Measurements from ENCODE around the gene PTRHD1.
"Not testable (repeated sequence)": the region's sequence is repeated elsewhere in the genome, so short reads cannot be mapped to it uniquely, and the experiment has no call there.

PTRHD1 gene

GRCh38 chr2:24805811-24806660 lies 12.8 kb upstream of the PTRHD1 start:
- not testable (repeated sequence) for DNase-seq

DNA sequence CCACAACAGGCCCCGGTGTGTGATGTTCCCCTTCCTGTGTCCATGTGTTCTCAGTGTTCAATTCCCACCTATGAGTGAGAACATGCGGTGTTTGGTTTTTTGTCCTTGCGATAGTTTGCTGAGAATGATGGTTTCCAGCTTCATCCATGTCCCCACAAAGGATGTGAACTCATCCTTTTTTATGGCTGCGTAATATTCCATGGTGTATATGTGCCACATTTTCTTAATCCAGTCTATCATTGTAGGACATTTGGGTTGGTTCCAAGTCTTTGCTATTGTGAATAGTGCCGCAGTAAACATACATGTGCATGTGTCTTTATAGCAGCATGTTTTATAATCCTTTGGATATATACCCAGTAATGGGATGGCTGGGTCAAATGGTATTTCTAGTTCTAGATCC lies 7.3 kb upstream of the PTRHD1 start:
- not testable (repeated sequence) for DNase-seq

DNA sequence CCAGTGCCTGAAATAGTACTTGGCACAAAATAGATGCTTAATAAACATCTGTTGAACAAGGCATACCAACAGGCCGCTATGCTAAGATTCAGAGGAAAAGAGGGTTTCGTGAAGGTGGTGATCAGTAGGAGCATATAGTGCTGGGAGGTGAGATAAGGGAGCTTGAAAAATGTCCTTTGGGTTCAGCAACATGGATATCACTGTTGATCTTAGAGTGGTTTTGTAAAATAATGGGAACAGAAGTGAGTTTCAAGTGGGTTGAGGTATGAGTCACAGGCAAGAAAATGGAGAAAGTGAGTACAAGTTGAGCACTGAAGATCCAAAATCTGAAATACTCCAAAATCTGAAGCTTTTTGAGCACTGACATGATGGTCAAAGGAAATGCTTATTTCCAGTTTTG lies 4.5 kb upstream of the PTRHD1 start:
- DNase-seq, result no peak

DNA sequence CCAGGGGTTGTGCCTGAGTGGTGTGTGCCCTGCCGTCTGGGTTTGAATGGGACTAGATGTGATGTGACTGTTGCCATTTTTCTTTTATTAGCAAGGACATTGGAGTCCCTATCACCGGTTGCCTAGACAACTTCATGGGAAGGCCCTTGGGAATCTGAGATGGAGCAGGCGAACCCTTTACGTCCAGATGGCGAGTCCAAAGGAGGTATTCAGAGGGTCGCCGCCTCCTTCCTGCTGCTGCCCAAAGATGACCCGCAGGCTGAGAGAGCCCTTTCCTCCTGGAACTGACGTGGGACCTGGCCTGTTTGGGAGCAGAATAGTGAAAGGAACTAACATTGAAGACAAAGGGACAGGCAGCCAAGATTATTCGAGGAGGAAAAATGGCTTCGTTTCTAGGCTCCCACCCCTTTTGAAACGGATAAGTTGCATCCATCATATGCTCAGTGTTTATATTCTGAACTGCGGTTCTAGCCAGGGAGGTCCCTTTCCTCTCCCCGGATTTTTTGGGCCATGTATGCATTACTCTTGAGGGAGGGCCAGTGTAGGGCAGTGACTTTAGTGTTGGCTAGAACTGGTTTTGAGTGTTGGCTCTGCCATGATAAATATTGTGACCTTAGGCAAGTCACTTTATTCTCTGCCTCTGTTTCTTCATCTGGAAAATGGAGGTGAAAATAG lies 707 bp upstream of the PTRHD1 start:
- DNase-seq, result no peak

- DNase-seq, result no peak
Measured at GRCh38 chr2:24792542-24792873, 683 bp downstream of the PTRHD1 start.

DNA sequence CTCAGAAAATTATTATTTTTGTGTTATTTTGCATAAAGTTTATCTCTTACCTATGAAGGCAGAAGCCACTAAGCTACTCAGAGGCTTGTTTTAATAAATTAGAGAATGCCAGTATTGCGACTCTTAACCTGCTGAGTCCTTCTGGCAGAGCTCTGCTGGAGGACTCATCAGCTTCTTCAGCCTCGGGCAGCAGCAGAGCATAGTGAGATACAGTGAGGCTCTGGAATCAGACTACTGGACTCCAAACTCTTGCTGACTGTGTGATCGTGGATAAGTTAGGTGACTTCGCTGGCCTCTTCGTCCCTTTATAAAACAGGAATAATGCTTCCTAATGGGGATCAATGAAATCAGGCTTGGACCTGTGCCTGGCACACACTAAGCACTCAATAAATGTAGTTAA lies 1.7 kb downstream of the PTRHD1 start:
- DNase-seq, result no peak

DNA sequence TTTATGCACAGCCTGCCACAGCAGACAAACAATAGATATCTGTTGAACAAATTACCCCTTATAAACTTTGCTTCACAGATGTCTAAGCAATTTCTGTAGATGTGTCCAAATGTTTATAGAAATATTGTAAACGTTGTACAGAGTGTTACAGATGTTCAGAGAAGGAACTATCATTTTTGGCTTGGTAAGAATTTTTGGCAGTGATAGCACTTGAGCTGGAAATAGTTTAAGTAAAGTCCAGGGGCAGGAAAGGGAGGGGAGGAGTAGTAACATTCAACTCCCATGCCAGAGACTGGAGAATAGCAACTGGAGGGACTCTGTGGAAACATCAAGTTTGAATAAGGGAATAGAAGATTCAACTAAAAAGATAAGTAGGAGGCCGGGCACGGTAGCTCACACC lies 4.4 kb downstream of the PTRHD1 start:
- DNase-seq, result no peak

DNA sequence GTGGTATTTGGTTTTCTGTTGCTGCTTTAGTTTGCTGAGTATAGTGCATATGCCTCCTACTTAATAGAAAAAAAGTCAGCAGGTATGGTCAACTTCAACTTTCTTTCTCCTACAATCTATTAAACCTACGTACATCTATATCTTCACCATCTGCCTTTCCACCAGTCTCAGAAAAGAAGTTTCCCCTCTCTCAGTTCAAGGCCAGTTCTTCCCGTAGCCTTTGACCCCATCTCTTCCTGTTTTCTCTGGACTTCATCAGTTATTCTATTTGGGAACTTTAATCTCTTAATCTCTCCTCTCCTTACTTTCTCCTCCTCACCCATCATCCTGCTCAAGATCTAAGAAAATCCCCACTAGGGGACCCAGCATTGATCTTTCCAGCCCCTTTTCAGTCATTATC lies 5.7 kb downstream of the PTRHD1 start:
- no peak for DNase-seq

- no peak for DNase-seq
Measured at GRCh38 chr2:24785671-24786321, 7.4 kb downstream of the PTRHD1 start.

DNA sequence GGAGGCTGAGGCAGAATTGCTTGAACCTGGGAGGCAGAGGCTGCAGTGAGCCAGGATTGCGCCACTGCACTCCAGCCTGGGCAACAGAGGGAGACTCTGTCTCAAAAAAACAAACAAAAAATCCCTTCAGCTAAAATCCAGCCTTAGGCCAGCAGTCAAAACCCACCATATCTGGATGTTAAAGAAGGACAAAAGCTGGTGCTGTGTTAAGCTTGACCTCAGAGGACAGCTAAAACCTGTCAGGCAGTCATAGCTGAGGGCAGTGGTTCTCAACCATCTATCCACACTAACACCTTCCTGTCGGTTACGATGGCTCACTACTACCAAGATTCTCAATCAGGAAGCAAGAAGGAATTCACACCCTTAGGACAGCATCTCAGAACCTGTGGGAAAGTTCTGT lies 9.6 kb downstream of the PTRHD1 start:
- no peak for DNase-seq

- DNase-seq, result no peak
Measured at GRCh38 chr2:24779116-24779515, 14.1 kb downstream of the PTRHD1 start.

DNA sequence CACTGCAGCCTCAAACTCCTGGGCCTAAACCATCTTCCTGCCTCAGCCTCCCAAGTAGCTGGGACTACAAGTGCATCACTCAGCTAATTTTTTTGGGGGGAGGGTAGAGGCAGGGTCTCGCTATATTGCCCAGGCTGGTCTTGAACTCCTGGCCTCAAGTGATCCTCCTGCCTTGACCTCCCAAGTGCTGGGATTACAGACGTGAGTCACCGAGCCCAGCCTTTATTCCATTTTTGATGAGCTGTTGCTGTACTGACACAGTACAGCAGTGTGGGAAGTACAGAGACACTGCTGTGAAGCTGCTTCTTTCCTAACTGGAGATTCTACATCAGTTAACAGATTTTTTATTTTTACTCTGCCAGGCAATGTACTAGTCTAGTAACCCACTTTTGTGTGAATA lies 18.8 kb downstream of the PTRHD1 start:
- DNase-seq, result no peak

GRCh38 chr2:24771764-24772586 lies 21.2 kb downstream of the PTRHD1 start:
- DNase-seq, result no peak

GRCh38 chr2:24771061-24771460 lies 22.1 kb downstream of the PTRHD1 start:
- DNase-seq, result no peak

- no peak for DNase-seq
Measured at GRCh38 chr2:24768601-24769000, 24.6 kb downstream of the PTRHD1 start.

GRCh38 chr2:24768013-24768412 lies 25.2 kb downstream of the PTRHD1 start:
- no peak for DNase-seq

GRCh38 chr2:24766609-24767008 lies 26.6 kb downstream of the PTRHD1 start:
- DNase-seq, result no peak

DNA sequence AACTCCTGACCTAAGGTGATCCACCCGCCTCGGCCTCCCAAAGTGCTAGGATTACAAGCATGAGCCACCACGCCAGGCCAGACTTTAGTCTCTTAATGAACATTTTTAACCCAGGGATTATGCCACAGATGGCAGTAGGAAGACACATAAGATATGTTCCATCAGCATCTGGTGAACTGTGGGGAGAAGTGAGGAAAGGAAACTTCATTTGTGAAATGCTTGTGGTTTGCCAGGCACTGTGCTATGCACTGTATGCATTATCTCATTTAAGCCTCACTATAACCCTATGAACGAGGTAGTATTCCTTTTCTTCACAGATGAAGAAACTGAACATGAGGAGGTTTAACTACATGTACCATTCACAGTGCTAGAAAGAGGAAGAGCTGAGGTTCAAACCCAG lies 29.3 kb downstream of the PTRHD1 start:
- no peak for DNase-seq

GRCh38 chr2:24762518-24762917 lies 30.7 kb downstream of the PTRHD1 start:
- no peak for DNase-seq

- DNase-seq, result no peak
Measured at GRCh38 chr2:24761866-24762265, 31.3 kb downstream of the PTRHD1 start.

- no peak for DNase-seq
Measured at GRCh38 chr2:24756789-24757188, 36.4 kb downstream of the PTRHD1 start.

DNA sequence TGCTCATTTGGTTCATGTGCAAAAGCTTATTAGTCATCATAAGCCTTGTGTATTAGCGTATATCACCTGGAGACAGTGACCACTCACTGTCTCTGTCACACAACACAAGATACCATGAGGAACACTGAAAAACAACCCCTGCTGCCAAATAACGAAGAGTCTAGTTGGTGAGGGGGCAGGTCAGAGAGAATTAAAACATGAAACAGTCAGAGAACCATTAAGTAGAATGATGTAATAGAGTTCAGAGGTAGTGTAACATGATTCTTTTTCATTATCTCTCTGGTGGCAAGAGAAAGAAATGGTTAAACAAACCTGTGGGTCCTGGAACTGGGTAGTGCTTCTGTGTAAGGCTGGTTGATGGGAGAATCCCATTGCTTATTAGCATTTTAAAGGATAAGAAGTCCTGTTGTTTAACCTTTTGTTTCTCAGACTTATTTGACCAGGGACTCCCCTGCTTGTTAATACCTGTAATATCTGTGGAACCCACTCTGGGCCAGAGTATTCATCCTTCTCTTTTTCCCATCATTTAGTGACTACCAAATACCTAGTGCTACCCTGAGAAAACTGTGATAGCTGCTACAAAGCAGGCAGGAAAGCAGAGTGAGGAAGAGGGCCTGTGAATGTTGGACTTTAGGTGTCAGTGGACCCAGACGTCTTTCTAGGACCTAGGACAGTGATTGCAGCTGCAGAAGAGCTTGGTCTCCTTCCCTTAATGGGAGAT lies 38.0 kb downstream of the PTRHD1 start:
- no peak for DNase-seq

Data from stimulated activated CD4-positive, alpha-beta T cell treated with anti-CD3 and anti-CD28 coated beads, Interleukin-4, amount 100 ng/mL, for 1 hour (primary cell).